ENCODE data around the gene OTUB2.

DNA sequence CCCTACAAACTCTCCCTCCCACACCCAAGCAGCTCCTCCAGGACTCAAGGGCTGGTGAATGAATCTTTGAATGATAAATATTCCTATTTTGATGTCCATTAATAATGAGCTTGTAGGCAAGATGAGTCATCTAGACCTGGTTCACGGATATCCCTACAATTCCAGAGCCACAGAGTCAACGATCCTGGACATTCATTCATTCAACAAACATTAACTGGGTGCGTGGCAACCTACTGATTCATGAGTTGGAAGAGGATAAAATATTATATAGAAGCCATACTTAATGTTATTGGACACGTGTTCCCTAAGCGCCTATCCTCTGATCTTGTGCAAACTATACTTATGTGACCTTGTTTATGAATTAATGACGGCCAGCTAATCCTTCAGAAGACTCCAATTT lies 420 bp upstream of the OTUB2 start:
- TF ChIP-seq, protein P1, sequence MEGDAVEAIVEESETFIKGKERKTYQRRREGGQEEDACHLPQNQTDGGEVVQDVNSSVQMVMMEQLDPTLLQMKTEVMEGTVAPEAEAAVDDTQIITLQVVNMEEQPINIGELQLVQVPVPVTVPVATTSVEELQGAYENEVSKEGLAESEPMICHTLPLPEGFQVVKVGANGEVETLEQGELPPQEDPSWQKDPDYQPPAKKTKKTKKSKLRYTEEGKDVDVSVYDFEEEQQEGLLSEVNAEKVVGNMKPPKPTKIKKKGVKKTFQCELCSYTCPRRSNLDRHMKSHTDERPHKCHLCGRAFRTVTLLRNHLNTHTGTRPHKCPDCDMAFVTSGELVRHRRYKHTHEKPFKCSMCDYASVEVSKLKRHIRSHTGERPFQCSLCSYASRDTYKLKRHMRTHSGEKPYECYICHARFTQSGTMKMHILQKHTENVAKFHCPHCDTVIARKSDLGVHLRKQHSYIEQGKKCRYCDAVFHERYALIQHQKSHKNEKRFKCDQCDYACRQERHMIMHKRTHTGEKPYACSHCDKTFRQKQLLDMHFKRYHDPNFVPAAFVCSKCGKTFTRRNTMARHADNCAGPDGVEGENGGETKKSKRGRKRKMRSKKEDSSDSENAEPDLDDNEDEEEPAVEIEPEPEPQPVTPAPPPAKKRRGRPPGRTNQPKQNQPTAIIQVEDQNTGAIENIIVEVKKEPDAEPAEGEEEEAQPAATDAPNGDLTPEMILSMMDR (IDR thresholded peaks at IDR 0.05; ENCODE audit: borderline replicate concordance, extremely low read depth, low read length, poor library complexity, severe bottlenecking): no peak
- TF ChIP-seq EZH2 (IDR thresholded peaks at IDR 0.05; ENCODE audit: borderline replicate concordance, low read depth, low read length, severe bottlenecking): no peak

All from DND-41 (cell line).